GM12892 (cell line): Measurements from ENCODE around the gene KRTAP5-4.

ENCODE experiments used
- DNase-seq: peaks from one replicate; pipeline ENCODE4 v3.0.0; 2011; ENCODE audit not compliant: insufficient read length
- FAIRE-seq: peaks from 2 replicates; lab custom pipeline; 2011; peaks lifted over from hg19 to GRCh38; lab: Jason Lieb, UNC
- POLR2A ChIP-seq: IDR thresholded peaks from 2 replicates; pipeline ENCODE4 v1.6.1; 2011; ENCODE audit warnings: low read depth, low read length, control low read depth
- POLR2AphosphoS5 ChIP-seq: IDR thresholded peaks from 2 replicates; pipeline ENCODE4 v1.6.1; 2011; ENCODE audit warnings: low read depth, low read length, control low read depth
- TAF1 ChIP-seq: IDR thresholded peaks from 2 replicates; pipeline ENCODE4 v1.6.1; 2011; ENCODE audit warnings: low read depth, mild to moderate bottlenecking, control low read depth, low read length, borderline replicate concordance

The KRTAP5-4 gene

DNA sequence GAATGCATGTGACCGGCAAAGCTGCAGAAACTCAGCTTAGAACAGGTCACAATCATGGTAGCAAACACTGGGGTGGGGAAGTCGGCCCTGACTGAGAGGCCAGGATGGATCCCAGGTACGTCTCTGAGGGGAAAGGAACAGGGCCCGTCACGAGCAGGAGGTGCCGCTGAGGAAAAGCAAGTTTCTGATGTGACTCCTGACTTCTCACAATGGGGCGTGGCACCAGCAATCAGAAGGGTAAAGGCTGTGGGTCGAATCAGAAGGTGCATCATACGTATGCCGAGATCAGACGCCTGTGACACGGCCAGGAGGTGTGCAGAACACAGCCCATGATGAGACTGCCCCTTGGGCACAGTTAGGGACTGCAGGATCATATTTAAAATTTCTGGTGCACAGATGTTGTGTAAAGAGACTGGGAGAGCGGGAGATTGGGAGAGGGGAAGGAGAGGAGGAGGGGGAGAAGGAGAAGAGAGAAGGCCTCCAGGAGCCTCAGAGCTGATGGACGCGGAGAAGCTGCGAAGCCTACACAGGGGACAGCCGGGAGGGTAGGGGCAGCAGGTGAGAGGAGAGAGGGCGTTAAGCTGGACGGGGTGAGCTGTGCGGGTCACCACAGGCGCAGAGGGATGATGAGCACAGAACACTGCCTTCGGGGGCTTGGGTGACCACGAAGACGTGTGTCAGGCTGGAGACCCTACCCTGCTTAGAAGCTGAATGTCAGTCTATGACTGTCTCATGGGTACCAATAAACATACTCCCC lies 38.4 kb upstream of the KRTAP5-4 start:
- no peak for TF ChIP-seq POLR2A
- no peak for TF ChIP-seq TAF1
- TF ChIP-seq POLR2AphosphoS5 = no peak
- no peak for DNase-seq
- FAIRE-seq = no peak

DNA sequence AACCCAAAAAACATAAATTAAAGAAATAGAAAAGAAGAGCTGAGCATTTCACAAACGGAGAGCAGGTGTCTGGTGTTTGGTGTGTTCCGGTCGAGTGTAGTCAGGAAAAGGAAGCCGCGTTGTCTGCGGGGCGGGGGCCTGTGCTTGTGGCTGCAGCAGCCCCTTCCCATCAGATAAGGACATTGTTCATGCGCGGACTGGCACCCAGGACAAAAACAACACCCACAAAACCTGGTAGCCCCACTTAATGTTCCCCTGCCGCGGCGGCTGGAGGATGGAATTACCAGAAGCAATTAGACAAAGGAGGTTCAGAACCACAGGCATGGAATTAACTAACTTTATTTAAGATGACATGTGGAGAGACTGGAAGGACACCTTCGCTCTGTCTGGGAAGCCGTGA lies 37.6 kb upstream of the KRTAP5-4 start:
- TF ChIP-seq TAF1 (no peak), POLR2A (no peak), POLR2AphosphoS5 (no peak)
- DNase-seq (no peak), FAIRE-seq (no peak)

DNA sequence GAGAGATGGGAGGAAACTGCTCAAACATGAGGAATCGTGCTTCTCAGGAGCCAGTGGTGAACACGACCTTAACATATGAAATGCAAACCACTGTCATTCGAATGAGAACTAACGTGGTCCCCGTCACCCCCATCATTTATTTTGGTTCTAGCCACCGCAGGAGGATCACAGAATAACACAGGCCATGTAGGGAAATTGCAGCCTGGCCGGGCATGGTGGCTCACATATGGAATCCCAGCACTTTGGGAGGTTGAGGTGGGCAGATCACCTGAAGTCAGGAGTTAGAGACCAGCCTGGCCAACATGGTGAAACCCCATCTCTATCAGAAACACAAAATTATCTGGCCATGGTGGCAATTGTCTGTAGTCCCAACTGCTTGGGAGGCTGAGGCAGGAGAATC lies 34.7 kb upstream of the KRTAP5-4 start:
- FAIRE-seq (no peak), DNase-seq (no peak)
- TF ChIP-seq POLR2A (no peak), POLR2AphosphoS5 (no peak), TAF1 (no peak)

DNA sequence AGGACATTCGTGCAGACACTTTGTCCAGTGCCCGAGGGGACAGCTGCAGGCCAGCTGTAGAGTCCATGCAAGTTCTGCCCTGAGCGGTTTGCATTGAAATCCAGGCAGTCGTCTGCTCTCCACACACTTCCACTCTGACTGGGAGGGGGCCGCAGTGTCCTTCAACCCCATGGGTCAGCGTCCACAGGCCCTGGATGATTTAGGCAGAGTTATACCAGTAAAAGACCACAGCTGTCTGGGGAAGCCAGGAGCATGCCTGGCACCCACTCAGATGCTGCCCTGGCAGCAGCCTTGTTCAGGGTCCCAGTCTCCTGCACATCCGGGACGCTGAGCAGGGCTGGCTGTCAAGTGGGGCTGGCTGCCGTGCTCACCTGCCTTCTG lies 34.1 kb upstream of the KRTAP5-4 start:
- DNase-seq = no peak
- FAIRE-seq = no peak
- no peak for TF ChIP-seq POLR2A
- TF ChIP-seq POLR2AphosphoS5 = no peak
- no peak for TF ChIP-seq TAF1

DNA sequence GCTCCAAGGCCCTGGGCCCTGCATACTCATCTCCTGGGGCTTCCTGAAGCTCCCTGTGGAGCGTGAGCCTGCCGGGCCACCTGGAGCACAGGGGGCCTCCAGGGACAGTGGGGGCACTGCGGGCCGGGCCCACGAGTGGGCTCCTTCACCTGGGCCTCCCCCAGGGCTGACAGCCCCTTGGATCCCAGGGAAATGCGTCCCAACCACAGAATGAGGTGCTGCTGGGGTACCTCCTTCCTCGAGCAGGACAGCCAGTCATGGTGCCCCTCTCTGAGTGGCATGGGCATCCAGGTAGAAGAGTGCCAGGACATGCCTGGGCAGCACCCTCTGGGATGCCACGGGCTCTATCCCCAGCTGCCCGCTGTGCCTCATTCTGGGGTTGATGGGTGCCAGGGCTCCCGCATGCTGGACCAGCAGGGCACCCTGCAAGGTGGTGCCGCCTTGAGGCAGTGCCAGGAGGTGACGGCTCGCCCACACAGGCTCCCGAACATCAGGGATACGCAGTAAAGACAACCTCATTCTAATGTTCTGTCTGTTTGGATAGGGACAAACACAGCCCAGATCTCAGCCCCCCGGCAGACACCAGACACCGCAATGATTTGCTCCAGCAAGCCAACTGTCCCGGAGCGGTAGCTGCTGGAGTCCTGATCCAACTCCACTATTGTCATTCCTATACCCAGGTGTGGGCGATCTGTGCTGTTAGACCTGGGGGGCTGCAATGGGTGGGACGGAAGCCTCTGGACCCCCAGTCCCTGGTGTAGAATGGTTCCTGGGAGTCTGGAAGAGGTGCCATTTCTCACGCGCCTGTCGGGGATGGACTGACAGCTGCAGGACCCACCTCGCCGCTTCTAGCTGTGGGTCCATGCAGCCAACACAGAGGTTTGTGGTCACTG lies 33.5 kb upstream of the KRTAP5-4 start:
- TF ChIP-seq TAF1 (no peak), POLR2AphosphoS5 (no peak), POLR2A (no peak)

DNA sequence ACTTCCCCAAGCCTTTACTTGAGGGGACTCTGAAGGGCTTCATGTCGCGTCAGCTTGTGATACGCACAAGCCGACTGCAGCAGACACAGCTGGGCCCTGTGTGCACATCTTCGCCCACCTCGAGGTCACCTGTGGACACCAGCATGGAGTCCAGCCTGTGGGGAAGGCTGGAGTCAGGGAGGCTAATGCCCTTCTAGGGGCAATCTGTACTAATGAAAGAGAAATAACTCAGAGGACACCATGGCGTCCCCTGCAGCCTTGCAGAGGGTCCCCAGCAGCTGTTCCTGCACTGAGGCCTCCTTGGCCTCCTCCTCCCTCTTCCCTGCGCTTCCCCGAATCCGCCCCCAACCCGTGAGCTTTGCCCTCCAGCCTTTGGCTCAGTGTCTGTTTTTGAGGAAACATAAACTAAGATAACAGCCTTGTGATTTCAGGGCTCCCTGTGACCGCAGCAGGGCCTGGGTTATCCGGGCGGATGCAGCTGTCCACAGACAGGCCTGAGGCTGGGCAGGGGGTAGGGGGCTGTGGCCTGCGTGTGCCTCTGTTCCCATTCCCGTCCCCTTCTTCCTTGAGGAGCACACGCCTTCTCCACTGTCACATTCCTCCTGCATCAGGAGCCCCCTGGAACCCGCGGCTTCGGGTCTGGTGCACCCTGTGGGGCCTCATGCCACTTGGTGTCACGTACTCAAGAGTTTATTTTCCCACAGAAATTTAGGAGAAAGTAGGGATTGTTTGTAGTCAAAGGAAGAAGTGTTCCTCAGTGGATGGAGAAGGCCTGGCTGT lies 32.6 kb upstream of the KRTAP5-4 start:
- FAIRE-seq (peak; percentile 24), DNase-seq (no peak)
- TF ChIP-seq POLR2A = no peak
- TF ChIP-seq TAF1 = no peak
- no peak for TF ChIP-seq POLR2AphosphoS5

More for the DNA sequence above, 33.5 kb upstream of the KRTAP5-4 start:
- no peak for DNase-seq
- FAIRE-seq = no peak

DNA sequence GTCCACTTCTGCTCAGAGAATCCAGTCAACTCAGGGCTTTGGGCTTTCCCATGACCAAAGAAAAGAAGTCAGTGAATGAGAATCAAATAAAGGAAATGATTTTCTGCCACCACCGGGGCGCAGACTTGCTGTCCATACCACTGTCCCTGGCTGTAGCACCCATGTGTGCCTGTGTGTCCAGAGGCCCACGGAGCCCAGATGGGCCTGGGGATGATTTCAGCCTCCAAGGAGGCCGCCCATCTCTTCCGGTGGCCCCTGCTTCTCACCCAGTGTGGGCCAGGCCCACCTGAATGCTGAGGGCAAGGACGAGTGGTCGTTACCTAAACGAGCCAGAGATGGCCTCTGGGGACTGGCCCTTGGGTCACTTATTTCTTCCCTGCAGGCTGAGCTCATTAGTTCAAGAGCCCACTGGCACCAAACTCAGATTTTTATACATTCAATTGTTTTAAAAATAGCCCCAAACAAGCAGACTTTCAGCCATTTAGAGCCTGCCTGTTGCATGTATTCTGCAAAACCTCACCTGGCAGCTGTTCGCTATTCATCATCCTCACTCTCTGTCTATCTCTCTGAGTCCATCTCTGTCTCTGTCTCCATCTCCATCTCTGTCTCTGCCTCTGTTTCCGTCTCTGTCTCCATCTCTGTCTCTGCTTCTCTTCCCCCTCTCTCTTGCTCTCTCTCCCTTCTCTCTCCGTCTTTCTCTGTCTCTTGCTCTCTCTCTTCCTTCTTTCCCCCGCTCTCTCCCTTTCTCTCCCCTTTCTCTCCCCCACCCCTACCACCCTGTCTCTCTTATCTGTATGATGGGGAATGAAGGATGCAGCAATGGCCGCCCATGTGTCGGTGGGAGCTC lies 31.8 kb upstream of the KRTAP5-4 start:
- TF ChIP-seq POLR2A (no peak), POLR2AphosphoS5 (no peak), TAF1 (no peak)
- FAIRE-seq (no peak), DNase-seq (no peak)

DNA sequence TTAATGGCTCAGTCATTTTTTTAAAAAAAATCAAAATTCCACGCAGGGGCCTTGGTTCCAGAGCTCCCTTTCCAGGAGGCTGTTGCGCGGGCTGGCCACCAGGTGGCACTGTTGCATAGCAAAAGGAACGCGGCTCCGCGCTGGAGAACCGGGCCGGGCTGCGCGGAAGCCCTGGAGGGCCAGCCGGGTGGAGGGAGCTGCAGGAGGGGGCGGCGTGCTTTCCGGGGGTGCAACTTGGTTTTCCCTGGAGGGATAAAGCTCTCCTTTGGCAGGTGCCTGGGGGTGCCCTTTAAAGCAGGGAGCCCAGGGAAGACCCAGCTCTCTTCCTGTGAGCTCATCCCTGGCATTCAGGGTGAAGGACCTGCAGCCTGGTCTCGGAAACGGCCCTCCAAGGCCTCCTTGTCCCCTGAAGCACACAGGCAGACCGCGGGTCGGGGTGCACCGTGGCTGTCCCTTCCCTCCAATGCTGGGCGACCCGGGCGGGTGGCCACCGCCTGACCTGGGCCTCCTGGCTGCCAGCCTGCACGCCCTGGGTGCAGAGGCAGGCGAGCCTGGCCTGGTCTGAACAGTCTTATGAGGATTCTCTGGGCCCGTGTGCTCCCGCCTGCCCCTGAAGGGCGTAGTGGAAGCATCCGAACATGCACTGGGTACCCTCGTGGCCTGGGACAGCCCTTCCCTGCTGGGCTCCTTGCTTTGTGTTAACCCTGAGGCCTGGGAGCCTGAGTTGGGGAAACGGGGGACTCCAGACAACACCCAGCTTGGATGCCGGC lies 31.0 kb upstream of the KRTAP5-4 start:
- DNase-seq = peak; percentile 90

DNA sequence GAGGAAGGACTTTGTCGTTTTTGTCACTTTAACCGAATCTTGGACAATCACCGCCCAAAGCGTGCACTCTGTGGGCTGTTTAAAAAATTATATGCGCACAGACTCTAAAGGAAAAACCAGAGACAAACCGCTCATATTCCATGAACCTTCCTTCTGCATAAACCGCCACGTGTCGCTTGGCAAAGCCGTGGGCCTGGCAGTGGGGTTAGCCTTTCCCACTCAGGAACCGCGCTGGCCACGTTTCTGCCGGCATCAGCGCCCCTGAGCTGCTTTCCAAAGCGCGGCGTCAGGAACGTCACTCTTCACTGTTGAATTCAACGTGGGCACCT lies 30.5 kb upstream of the KRTAP5-4 start:
- FAIRE-seq (no peak), DNase-seq (no peak)
- TF ChIP-seq POLR2A (no peak), TAF1 (no peak), POLR2AphosphoS5 (no peak)

More for the DNA sequence above, 31.0 kb upstream of the KRTAP5-4 start:
- TF ChIP-seq POLR2AphosphoS5 (no peak), POLR2A (no peak), TAF1 (no peak)
- peak; percentile 96 for FAIRE-seq

DNA sequence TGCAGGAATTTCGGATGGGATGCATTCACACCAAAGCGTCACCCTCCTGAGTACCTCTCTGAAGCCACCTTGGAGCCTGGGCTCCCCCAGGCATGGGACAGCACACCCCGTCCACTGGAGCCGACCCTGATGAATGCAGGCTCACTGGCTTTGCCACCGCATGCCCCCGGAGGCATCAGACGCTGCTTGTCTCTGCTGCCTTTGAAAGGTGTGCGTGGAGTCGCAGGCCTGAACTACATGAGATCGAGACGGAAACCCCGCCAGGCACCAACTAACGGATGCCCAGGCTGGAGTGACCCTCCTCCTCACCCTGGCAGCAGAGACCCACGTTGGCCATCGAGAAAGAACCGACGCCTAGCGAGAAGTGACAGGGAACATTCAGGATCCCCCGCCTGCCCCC lies 30.1 kb upstream of the KRTAP5-4 start:
- FAIRE-seq = no peak

More for the DNA sequence above, 30.1 kb upstream of the KRTAP5-4 start:
- DNase-seq = no peak
- TF ChIP-seq TAF1 (no peak), POLR2AphosphoS5 (no peak), POLR2A (no peak)
